Neutrophil (primary cell): Measurements from ENCODE around the gene TSPAN14.

ENCODE experiments used
- H3K27ac ChIP-seq: fragments of 200-600 bp; sonication (generic); 2 replicates; pipeline ENCODE4 v1.5.1; 2016; ENCODE audit warnings: mild to moderate bottlenecking, moderate library complexity
- H3K27me3 ChIP-seq: fragments of 200-600 bp; sonication (generic); 2 replicates; pipeline ENCODE4 v1.6.0; 2016; ENCODE audit warnings: mild to moderate bottlenecking
- H3K36me3 ChIP-seq: fragments of 200-600 bp; sonication (generic); 2 replicates; pipeline ENCODE4 v1.5.1; 2017
- H3K4me1 ChIP-seq, 2 experiments: fragments of 200-600 bp in 1 of 2; sonication (generic) in 1 of 2; 1 replicate in 1 of 2; 2 replicates in 1 of 2; pipeline versions ENCODE4 v1.5.1 to v1.6.1; 2013 to 2016; ENCODE audit warnings: low read depth in 1 of 2, low read length in 1 of 2, mild to moderate bottlenecking in 1 of 2, moderate library complexity in 1 of 2; ENCODE audit not compliant: control insufficient read depth in 1 of 2, insufficient read depth in 1 of 2
- H3K4me3 ChIP-seq, 2 experiments: fragments of 200-600 bp in 1 of 2; sonication (generic) in 1 of 2; 1 replicate in 1 of 2; 2 replicates in 1 of 2; pipeline ENCODE4 v1.5.1; 2013 to 2016; ENCODE audit warnings: low read depth in 1 of 2, low read length in 1 of 2, mild to moderate bottlenecking in 1 of 2, moderate library complexity in 1 of 2
- H3K9me3 ChIP-seq: fragments of 200-600 bp; sonication (generic); 2 replicates; pipeline ENCODE4 v1.5.1; 2016
- TF ChIP-seq, protein P1 (sequence below): fragments of 200-600 bp; sonication (generic); IDR thresholded peaks from 2 replicates; pipeline ENCODE4 v1.5.1; 2016; ENCODE audit warnings: antibody characterized with exemption

TSPAN14 gene

GRCh38 chr10:80497187-80498077 is 43.3 kb downstream of the TSPAN14 start:
- no peaks in the 10 kb centered on the region for H3K27me3 ChIP-seq
- H3K4me1 ChIP-seq, result peaks cover 99 to 100% of the 10 kb centered on the region in 2 experiments
- peak overlapping the region; percentile 50 to 54 for H3K4me3 ChIP-seq
- no peaks in the 10 kb centered on the region for H3K36me3 ChIP-seq
- peak overlapping the region; percentile 96 for H3K27ac ChIP-seq
- no peaks in the 10 kb centered on the region for H3K9me3 ChIP-seq
- TF ChIP-seq, protein P1, sequence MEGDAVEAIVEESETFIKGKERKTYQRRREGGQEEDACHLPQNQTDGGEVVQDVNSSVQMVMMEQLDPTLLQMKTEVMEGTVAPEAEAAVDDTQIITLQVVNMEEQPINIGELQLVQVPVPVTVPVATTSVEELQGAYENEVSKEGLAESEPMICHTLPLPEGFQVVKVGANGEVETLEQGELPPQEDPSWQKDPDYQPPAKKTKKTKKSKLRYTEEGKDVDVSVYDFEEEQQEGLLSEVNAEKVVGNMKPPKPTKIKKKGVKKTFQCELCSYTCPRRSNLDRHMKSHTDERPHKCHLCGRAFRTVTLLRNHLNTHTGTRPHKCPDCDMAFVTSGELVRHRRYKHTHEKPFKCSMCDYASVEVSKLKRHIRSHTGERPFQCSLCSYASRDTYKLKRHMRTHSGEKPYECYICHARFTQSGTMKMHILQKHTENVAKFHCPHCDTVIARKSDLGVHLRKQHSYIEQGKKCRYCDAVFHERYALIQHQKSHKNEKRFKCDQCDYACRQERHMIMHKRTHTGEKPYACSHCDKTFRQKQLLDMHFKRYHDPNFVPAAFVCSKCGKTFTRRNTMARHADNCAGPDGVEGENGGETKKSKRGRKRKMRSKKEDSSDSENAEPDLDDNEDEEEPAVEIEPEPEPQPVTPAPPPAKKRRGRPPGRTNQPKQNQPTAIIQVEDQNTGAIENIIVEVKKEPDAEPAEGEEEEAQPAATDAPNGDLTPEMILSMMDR, result no peak

GRCh38 chr10:80498078-80498832 is 44.1 kb downstream of the TSPAN14 start:
- H3K9me3 ChIP-seq, result no peaks in the 10 kb centered on the region
- H3K27me3 ChIP-seq, result no peaks in the 10 kb centered on the region
- TF ChIP-seq, protein P1, result no peak
- peaks cover 99 to 100% of the 10 kb centered on the region in 2 experiments for H3K4me1 ChIP-seq
- no peaks in the 10 kb centered on the region for H3K36me3 ChIP-seq
- peak overlapping the region; percentile 50 to 54 for H3K4me3 ChIP-seq
- peak overlapping the region; percentile 96 for H3K27ac ChIP-seq

GRCh38 chr10:80498833-80499741 is 45.0 kb downstream of the TSPAN14 start:
- Histone ChIP-seq H3K4me1 (peaks cover 99 to 100% of the 10 kb centered on the region in 2 experiments), H3K36me3 (no peaks in the 10 kb centered on the region), H3K4me3 (peak overlapping the region; percentile 50 to 54), H3K9me3 (no peaks in the 10 kb centered on the region), H3K27me3 (no peaks in the 10 kb centered on the region), H3K27ac (peak overlapping the region; percentile 96)
- TF ChIP-seq, protein P1, result peak; percentile 8

DNA sequence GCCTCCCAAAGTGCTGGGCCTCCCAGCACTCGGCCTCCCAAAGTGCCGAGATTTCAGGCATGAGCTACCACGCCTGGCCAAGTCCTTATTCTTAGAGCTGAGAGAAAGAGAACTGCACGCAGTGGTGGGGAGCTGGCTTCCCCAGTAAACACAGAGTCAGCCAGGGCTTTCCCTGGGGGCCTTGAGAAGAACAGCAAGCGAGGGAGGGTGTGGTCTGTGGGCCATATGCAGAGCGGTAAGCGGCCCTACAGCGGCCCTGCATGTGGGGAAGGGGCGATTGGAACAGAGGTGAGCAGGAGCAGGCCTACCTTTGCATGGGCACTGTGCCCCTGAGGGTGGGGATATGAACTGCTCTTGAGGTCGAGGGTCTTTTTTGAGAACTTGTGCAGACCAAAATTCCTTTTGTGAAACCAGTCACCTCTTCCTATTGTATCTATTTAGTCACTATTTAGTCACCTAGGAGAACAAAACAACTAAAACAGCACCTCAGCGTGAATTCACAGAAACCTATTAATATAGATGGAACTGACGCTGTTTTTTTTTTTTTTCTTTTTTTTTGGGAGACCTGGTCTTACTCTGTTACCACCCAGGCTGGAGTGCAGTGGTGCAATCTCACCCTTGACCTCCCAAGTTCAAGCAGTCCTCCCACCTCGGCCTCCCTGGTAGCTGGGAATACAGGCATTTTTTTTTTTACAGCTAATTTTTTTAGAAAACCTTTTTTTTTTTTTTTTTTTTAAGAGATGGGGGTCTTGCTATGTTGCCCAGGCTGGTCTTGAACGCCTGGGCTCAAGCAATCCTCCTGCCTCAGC is 46.7 kb downstream of the TSPAN14 start:
- H3K27me3 ChIP-seq, result no peaks in the 10 kb centered on the region
- H3K9me3 ChIP-seq, result no peaks in the 10 kb centered on the region
- H3K4me3 ChIP-seq, result peak overlapping the region; percentile 10 to 54
- H3K36me3 ChIP-seq, result peaks cover 6% of the 10 kb centered on the region
- H3K4me1 ChIP-seq, result peaks cover 99 to 100% of the 10 kb centered on the region in 2 experiments
- TF ChIP-seq, protein P1, result peak; percentile 14
- peak overlapping the region; percentile 96 for H3K27ac ChIP-seq
